CD14-positive monocyte (primary cell): ENCODE data around the gene PIGO. TPM values are rescaled to one million over a fixed set of nuclear protein-coding genes. Genes with fewer than 3 reads are reported as not detected.

Experiments used
- DNase-seq, 3 donors: peaks; one replicate each; pipeline ENCODE4 v3.0.0-alpha.2; 2011 to 2022
- H2AFZ ChIP-seq: 2 replicates; pipeline ENCODE4 v1.6.0; 2012; ENCODE audit warnings: mild to moderate bottlenecking, low read depth, low read length, inconsistent platforms; ENCODE audit not compliant: insufficient read depth, poor library complexity, severe bottlenecking
- H3K27ac ChIP-seq, 2 donors: 1 replicate in 1 of 2; 2 replicates in 1 of 2; pipeline ENCODE4 v1.5.1; 2012 to 2013; ENCODE audit warnings: low read length in 2 of 2, control low read depth in 1 of 2, inconsistent platforms in 1 of 2, low read depth in 1 of 2, mild to moderate bottlenecking in 1 of 2
- H3K27me3 ChIP-seq, 2 donors: one replicate each; pipeline versions ENCODE4 v1.6.0 to v1.6.1; 2011 to 2013; ENCODE audit warnings: low read length in 2 of 2; ENCODE audit not compliant: control insufficient read depth in 2 of 2, insufficient read depth in 2 of 2
- H3K36me3 ChIP-seq, 2 donors: replicated peaks in 1 of 2; 1 replicate in 1 of 2; 2 replicates in 1 of 2; pipeline versions ENCODE4 v1.5.1 to v1.6.1; 2012 to 2013; ENCODE audit warnings: low read length in 2 of 2, control low read depth in 1 of 2, inconsistent platforms in 1 of 2, mild to moderate bottlenecking in 1 of 2; ENCODE audit not compliant: insufficient read depth in 2 of 2, control insufficient read depth in 1 of 2
- H3K4me1 ChIP-seq, 2 donors: 1 replicate in 1 of 2; 2 replicates in 1 of 2; pipeline versions ENCODE4 v1.5.1 to v1.6.1; 2012 to 2013; ENCODE audit warnings: low read length in 2 of 2, control low read depth in 1 of 2, inconsistent platforms in 1 of 2, mild to moderate bottlenecking in 1 of 2, moderate library complexity in 1 of 2; ENCODE audit not compliant: insufficient read depth in 2 of 2, control insufficient read depth in 1 of 2
- H3K4me2 ChIP-seq: replicated peaks from 2 replicates; pipeline ENCODE3; 2012; ENCODE audit warnings: low read length, moderate library complexity, mild to moderate bottlenecking; ENCODE audit not compliant: poor library complexity, severe bottlenecking; ENCODE audit errors: extremely low read depth
- H3K4me3 ChIP-seq, 3 experiments: fragments of 200-600 bp in 1 of 3; sonication (generic) in 1 of 3; replicated peaks in 1 of 3; 1 replicate in 2 of 3; 2 replicates in 1 of 3; pipeline ENCODE4 v1.5.1; 2011 to 2013; ENCODE audit warnings: low read length in 3 of 3, mild to moderate bottlenecking in 3 of 3, control low read depth in 2 of 3, low read depth in 2 of 3, inconsistent platforms in 1 of 3, moderate library complexity in 1 of 3
- H3K79me2 ChIP-seq: 2 replicates; pipeline ENCODE4 v1.6.0; 2012; ENCODE audit warnings: mild to moderate bottlenecking, control low read depth, inconsistent platforms, low read length, moderate library complexity; ENCODE audit not compliant: insufficient read depth
- H3K9ac ChIP-seq: 2 replicates; pipeline ENCODE4 v1.6.0; 2017; ENCODE audit warnings: low read length, mild to moderate bottlenecking; ENCODE audit not compliant: insufficient read depth, poor library complexity, severe bottlenecking
- H3K9me3 ChIP-seq, 2 donors: replicated peaks in 1 of 2; 1 replicate in 1 of 2; 2 replicates in 1 of 2; pipeline versions ENCODE4 v1.5.1 to v1.6.1; 2012 to 2013; ENCODE audit warnings: low read length in 2 of 2, control low read depth in 1 of 2; ENCODE audit not compliant: control insufficient read depth in 1 of 2, insufficient read depth in 1 of 2
- H4K20me1 ChIP-seq: 2 replicates; pipeline ENCODE4 v1.6.0; 2012; ENCODE audit warnings: mild to moderate bottlenecking, low read length, control low read depth, moderate library complexity; ENCODE audit not compliant: insufficient read depth
- H3K27ac Mint-ChIP-seq, 7 donors: one replicate each; pipeline ENCODE4 v1.8.0; 2020; ENCODE audit warnings: mild to moderate bottlenecking in 7 of 7, mixed read lengths in 7 of 7, moderate library complexity in 6 of 7, inconsistent platforms in 2 of 7
- H3K27me3 Mint-ChIP-seq, 3 donors: one replicate each; pipeline ENCODE4 v1.8.0; 2021 to 2022; ENCODE audit warnings: low read depth in 3 of 3, mild to moderate bottlenecking in 3 of 3, mixed read lengths in 3 of 3, moderate library complexity in 3 of 3, inconsistent platforms in 1 of 3
- H3K36me3 Mint-ChIP-seq, 2 donors: one replicate each; pipeline ENCODE4 v1.8.0; 2020; ENCODE audit warnings: mixed read lengths in 2 of 2, inconsistent platforms in 1 of 2, mild to moderate bottlenecking in 1 of 2
- H3K4me1 Mint-ChIP-seq: one replicate; pipeline ENCODE4 v1.8.0; 2020; ENCODE audit warnings: mild to moderate bottlenecking, mixed read lengths
- H3K4me3 Mint-ChIP-seq, 2 donors: one replicate each; pipeline ENCODE4 v1.8.0; 2020; ENCODE audit warnings: mild to moderate bottlenecking in 2 of 2, mixed read lengths in 2 of 2, moderate library complexity in 1 of 2
- H3K9me3 Mint-ChIP-seq, 7 donors: one replicate each; pipeline ENCODE4 v1.8.0; 2020 to 2022; ENCODE audit warnings: mixed read lengths in 7 of 7, mild to moderate bottlenecking in 6 of 7, moderate library complexity in 6 of 7, inconsistent platforms in 2 of 7
- CTCF ChIP-seq: fragments of 200-600 bp; IDR thresholded peaks from one replicate; pipeline ENCODE4 v1.8.0; 2022; ENCODE audit warnings: antibody characterized with exemption, mild to moderate bottlenecking
- WGBS: methylation state at CpG from one replicate; pipeline ENCODE4 v1.1.5; 2013; ENCODE audit warnings: missing lambda C conversion rate; ENCODE audit not compliant: insufficient coverage; 5-methylcytosine and 5-hydroxymethylcytosine counted together
- intact Hi-C, 2 donors: fragments of 100-400 bp; cut with micrococcal nuclease; formaldehyde crosslinking; loops; one replicate each; pipeline versions ENCODE4 v1.15.0 to v1.15.1; 2023
- polyA plus RNA-seq, 3 donors: library from polyadenylated mRNA; depleted of rRNA in 1 of 3; unstranded in 2 of 3; stranded (reverse) in 1 of 3; fragments of 300-500 nt in 2 of 3; fragments of >200 nt in 1 of 3; fragmentation: Illumina TruSeq in 2 of 3; gene quantifications; 1 replicate in 2 of 3; 2 replicates in 1 of 3; pipeline ENCODE4 v1.2.3, GENCODE V29; 2012 to 2021
- small RNA-seq: library from RNA; depleted of rRNA; stranded (forward); fragments of <200 nt; gene quantifications from one replicate; pipeline ENCODE3, GENCODE V24; 2012; ENCODE audit warnings: low read depth; ENCODE audit not compliant: insufficient read length

The PIGO gene
- polyA plus RNA-seq, 3 donors, result 15.7 to 19.1 (median 17.3) TPM

- Histone ChIP-seq H3K36me3 (peaks cover 7 to 32% of the 10 kb centered on the region in 2 donors), H3K27ac (no peak overlapping the region), H3K9me3 (no peaks in the 10 kb centered on the region), H4K20me1 (no peaks in the 10 kb centered on the region), H3K79me2 (no peaks in the 10 kb centered on the region), H3K27me3 (no peaks in the 10 kb centered on the region), H3K4me3 (no peak overlapping the region), H2AFZ (no peak overlapping the region), H3K9ac (no peak overlapping the region), H3K4me1 (no peaks in the 10 kb centered on the region), H3K4me2 (no peak overlapping the region)
- peaks cover 18% of the 10 kb centered on the region for H3K4me1 Mint-ChIP-seq
- peak overlapping the region in 2 of 7 donors; percentile 45 to 47 for H3K27ac Mint-ChIP-seq
- H3K9me3 Mint-ChIP-seq, result no peaks in the 10 kb centered on the region
- peaks cover 19 to 34% of the 10 kb centered on the region in 2 donors for H3K36me3 Mint-ChIP-seq
- 21% methylated on average over 3 of the region's 3 CpGs for WGBS
- peaks cover 0 to 2% (median 0%) of the 10 kb centered on the region in 3 donors for H3K27me3 Mint-ChIP-seq
- H3K4me3 Mint-ChIP-seq, result no peak overlapping the region
- DNase-seq, result peak in 1 of 3 donors; percentile 39
- no peak for TF ChIP-seq CTCF
- intact Hi-C loops, result no loop called here
Measured at GRCh38 chr9:35042081-35042604, 54.2 kb downstream of the PIGO start.

Small RNAs within 50 kb of the gene (small RNA-seq; reads per million reads assigned to genes)
- not detected for gene RN7SL338P

Other genes starting within 250 kb of the PIGO start
- gene PHF24, start 138.3 kb downstream of the PIGO start, polyA plus RNA-seq, result under 1 TPM in 1 of 3 donors, not detected in 2; 0.04 TPM
- gene DNAJB5, start 106.8 kb downstream of the PIGO start, polyA plus RNA-seq, result 1 to 10 TPM in 1 of 3 donors, under 1 TPM in 2; 0.66 to 1.9 (median 0.84) TPM
- 100 to 1,000 TPM; 100 to 180 (median 130) TPM for gene VCP, start 24.0 kb downstream of the PIGO start, polyA plus RNA-seq
- gene FANCG, start 16.6 kb downstream of the PIGO start, polyA plus RNA-seq, result 1 to 10 TPM; 2.0 to 7.0 (median 2.5) TPM
- 10 to 100 TPM; 45.5 to 62.0 (median 50.3) TPM for gene STOML2, start 6.5 kb upstream of the PIGO start, polyA plus RNA-seq
- 10 to 100 TPM; 18.5 to 96.8 (median 23.7) TPM for gene ATOSB, start 19.3 kb upstream of the PIGO start, polyA plus RNA-seq
- gene UNC13B, start 65.4 kb upstream of the PIGO start, polyA plus RNA-seq, result under 1 TPM; 0.41 to 0.81 (median 0.66) TPM